Stimulated activated CD4-positive, alpha-beta T cell treated with anti-CD3 and anti-CD28 coated beads, Interleukin-1b, Interleukin-23, amount 100 ng/mL, for 24 hours (primary cell): ENCODE measurements around the gene INO80.

ENCODE experiments used
- DNase-seq, 4 experiments: peaks; one replicate each; pipeline ENCODE4 v3.0.0-alpha.2; 2020; ENCODE audit warnings: low read depth in 4 of 4, low spot score in 1 of 4

INO80 gene

GRCh38 chr15:41048852-41049251 lies 67.2 kb downstream of the INO80 start:
- DNase-seq = no peak

DNA sequence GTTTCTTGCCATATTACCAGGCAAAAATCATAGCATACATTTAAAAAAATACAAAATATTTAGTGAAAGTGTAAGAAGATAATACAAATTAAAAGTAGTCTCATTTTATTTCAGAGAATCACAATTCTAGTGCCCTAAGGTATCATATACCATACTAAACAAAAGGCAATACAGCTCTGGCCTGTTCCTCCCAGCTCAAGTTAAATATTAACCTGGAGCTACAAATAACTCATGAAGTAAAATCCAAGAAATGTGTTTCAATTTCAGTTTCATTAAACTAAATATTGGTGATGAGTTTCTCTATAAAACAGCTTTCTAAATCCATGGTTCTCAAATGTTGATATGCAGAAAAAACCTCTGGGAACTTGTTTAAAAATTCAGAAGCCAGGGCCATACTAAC lies 67.7 kb downstream of the INO80 start:
- no peak for DNase-seq

DNA sequence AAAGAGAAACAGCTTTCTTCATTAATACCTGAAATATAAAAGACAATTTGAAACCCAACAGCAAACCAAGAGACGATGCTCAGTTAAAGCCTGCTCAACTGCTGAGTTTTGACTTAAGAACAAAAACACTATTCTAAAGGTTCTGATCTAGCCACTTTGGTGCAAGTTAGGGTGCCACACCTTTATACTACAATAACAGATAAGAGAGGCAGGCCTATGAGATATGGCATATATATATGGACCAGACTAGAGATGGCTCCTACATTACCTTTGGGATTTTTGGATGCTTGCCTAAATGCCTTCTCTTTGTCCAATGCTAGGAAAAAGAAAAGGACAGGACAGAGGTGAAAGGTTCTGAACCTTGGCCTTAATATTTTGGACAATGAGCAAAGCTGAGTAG lies 68.6 kb downstream of the INO80 start:
- no peak for DNase-seq

DNA sequence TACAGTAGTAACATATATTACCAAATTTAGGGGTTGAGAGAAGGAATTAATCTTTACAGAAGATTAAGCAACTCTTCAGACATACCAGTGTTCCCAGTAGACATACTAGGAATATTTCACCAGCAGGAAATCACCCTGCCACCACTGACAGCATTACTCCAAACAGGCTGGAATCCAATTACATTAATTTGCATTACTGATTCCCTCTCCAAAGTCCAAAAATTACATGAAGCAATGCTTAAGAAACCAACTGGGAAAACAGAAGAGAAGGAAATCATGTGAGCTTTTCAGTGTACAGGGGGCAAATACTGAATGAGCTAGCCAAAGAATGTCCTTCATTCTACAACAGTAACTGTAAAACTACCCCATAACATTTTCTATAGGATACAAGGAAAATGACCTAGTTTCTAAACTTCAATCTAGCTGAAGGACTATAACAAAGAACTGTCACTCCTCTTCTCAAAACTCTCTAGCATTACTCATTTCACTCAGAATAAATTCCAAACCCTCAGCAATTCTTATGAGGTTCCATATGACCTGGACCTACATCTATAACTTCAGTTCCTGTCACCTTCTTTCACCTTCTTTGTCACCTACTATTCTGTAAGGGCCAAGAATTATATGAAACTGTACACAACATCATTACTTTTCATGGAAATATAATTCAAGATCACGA lies 72.7 kb downstream of the INO80 start:
- no peak for DNase-seq

DNA sequence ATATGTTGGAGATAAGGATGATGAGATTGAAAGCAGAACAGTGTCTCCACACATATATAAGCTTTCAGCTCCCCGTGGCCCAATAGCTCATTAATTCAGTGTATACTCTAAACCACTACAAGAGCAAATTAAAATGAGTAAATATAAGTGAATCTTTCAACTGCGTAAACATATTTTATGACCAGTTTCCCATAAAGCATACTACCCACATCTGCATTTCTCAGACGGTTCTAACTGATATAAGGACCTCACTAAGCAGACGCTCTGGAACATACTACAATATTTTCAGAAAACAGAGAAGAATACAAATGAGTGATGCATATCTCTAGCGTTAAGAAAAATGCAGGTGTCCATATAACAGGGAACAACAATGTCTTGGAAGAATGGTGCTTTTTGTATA lies 73.2 kb downstream of the INO80 start:
- DNase-seq = no peak

DNA sequence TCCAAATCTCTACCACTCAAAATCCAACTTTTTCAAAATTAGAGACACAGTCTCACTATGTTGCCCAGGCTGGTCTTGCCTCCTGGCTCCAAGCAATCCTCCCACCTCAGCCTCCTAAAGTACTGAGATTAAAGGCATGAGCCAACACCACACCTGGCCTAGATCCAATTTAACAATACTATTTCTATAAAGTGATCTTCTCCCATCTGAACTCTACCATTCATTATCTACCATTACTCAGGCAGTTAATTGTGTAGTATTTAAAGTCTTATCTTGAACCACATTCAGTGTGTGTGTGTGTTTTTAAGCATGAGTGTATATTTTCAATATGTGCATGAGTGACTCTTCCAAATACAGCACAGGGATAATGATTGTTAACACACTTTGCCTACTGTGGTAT lies 77.0 kb downstream of the INO80 start:
- no peak for DNase-seq

GRCh38 chr15:41032079-41032328 lies 84.1 kb downstream of the INO80 start:
- DNase-seq = no peak

- DNase-seq = no peak
Measured at GRCh38 chr15:41031232-41032078, 84.6 kb downstream of the INO80 start.

DNA sequence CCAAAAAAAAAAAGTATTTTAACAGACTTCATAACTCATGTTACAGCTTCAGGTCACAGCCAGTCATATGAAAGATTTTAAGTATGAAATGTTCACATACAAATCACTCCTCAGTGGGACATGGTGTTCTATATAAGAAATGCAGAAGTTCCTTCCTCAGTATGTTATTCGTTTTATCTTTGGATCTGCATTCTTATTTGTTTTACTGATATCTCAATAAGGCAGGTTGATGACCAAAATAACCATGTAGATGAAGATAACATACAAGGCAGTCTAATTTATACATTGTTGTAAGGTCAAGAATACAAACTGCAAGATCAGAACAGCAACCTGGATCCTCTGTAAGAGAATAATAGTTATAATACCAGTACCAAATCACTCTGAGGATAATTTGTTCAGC lies 87.2 kb downstream of the INO80 start:
- DNase-seq = no peak

GRCh38 chr15:41025393-41025792 lies 90.7 kb downstream of the INO80 start:
- no peak for DNase-seq

GRCh38 chr15:41024885-41025284 lies 91.2 kb downstream of the INO80 start:
- DNase-seq = no peak

DNA sequence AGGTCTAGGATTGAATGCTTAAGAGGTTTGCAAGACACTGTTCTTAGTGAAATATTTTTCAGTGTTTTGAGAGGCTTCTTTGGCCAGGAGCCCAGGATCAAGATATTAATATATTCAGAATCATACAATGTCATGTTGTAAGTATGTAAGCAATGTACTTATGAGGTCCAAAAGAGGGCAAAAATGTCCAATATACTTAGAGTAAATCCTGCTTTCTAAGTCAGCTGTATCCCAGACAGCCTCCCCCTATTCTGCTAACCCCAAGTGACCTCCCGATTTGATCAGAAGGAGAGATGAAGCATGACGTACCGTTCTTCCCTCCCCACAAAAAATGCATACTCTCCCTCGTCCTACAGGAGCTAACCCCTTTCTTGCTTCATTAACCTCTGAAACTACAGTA lies 91.9 kb downstream of the INO80 start:
- no peak for DNase-seq

- DNase-seq = peak in 1 of 4 experiments; percentile 0
Measured at GRCh38 chr15:41022487-41023090, 93.5 kb downstream of the INO80 start.

DNA sequence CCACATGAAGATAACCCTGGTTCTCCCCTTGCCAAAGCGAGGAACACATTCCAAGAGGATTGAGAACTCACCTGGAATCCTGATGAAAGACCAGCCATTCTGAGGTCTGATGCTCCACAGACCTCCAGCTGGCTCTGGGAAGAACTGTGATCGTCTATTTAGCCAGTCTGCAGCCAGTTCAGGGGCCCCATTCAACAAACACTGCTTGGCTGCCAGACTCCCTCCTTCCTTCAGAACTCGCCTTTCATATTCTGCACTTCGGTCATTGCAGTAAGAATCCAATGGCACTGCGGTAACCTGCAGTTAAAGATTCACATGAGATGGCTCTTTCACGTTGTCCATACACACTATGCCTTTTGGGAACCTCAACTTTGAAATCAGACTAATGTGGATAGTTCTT lies 95.3 kb downstream of the INO80 start:
- no peak for DNase-seq

DNA sequence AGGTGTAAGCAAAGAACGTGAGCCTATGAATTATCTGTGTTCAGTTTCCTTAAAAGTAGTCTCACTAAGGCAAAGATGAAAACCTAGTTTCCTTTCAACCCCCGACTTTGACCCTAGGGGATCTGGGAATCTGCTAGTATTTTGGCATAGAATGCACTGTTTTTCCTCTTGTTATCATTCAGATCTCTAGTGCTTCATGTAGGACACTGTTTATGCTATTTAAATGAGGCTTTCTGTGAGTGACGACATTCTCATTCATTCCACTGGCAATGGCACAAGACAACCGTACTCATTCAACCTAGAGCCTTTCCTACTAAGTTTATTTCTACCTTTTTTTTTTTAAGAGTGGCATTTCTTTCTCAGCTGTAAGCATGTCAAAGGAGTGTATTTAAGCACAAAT lies 95.8 kb downstream of the INO80 start:
- DNase-seq = no peak

GRCh38 chr15:41019174-41019573 lies 96.9 kb downstream of the INO80 start:
- no peak for DNase-seq

DNA sequence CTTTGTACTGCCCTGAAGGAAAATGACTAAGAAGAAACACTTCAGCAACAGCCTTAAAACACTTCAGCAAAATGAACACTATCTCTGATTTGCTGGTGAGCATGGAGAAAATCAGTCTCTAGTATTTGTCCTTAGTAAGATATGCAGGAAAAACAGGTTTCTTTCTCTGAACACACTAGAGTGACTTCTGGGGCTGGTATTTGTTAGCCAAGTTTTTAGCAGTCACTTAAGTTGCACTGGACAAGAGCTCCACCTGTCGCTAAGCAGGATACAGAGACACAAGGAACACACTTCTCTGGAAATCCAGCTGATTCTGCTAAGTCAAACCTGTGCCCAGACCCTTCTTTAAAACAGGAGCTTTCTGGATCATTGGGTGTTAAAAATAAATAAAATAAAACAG lies 97.5 kb downstream of the INO80 start:
- no peak for DNase-seq

- no peak for DNase-seq
Measured at GRCh38 chr15:41017066-41017735, 98.9 kb downstream of the INO80 start.

DNA sequence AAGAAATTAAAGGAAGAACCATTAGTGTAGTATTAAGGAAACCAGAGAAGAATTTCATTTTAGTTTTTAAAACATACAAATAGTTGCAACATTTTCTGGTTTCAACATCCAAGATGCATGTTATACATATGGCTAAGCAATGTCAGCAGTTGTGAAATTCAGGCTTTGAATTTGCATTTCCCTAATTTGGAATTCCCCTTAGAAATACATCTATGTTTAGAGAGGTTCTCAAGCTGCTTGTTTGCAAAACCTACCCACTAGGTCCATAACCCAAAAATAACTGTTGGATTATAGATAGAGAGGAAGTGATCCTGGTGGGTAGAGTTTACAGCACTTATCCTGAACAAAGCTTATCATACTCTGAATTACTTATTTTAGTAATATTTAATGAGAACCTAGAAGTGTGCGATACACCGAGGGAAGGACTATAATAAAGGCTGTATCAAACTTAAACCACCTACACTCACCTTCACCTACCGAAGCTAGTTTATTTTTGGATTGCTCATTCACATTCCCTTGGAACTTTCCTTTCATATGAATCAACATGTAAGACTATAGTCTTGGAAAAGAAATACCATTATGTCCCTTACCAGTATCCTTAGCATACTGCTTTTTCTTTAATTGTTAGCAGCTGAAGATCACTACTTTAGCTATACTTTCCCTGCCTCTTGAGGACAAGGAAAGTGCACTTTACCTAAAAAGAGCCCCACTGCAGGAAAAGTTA lies 102.2 kb downstream of the INO80 start:
- DNase-seq = no peak

DNA sequence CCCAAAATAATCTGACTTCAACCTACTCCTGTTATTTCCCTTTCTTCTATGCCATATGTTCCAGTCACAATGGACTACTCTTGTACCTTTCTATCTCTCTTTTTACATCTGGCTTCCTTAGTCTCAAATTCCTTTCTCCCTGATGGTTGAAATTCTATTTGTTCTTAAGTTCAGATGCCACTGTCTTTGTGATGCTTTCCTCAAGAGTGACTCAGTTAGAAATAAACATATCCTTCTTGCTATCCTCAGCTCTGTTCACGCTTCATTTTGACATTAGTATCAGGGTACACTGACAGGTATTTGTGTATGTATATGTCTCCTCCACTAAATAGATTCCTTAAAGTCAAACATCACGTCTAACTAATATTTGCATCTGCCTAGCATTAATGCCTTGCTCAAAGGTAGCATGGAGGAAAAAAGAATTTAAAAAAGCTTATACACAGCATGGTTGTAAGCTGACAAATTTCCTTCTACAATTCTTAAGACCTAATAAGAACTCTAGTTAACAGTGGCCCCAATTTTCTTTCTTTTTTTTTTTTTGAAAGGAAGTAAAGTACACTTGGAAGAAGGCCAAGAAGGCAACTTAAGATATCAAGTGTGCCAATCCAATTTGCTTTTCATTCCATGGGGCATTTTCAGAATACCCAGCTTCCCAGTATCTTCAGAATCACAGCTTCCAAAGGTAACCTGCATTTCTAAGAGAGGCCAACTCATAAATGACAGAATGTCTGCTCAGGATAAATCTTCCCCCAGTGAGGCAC lies 104.8 kb downstream of the INO80 start:
- no peak for DNase-seq

- DNase-seq = no peak
Measured at GRCh38 chr15:41010345-41010744, 105.7 kb downstream of the INO80 start.
